HG03280 (cell line): ENCODE measurements around the gene CIITA.
"Not testable (repeated sequence)": the region's sequence is repeated elsewhere in the genome, so short reads cannot be mapped to it uniquely, and the experiment has no call there.

Source experiments
- ATAC-seq: cut with Tn5 transposase; IDR thresholded peaks from one replicate; pipeline ENCODE4 v1.9.1; 2021; ENCODE audit warnings: mild to moderate bottlenecking, moderate library complexity; ENCODE audit not compliant: unreplicated experiment

Gene CIITA

GRCh38 chr16:10919003-10919351 lies 42.0 kb downstream of the CIITA start:
- ATAC-seq = no peak

- no peak for ATAC-seq
Measured at GRCh38 chr16:10920726-10921427, 43.9 kb downstream of the CIITA start.

GRCh38 chr16:10921536-10922327 lies 44.7 kb downstream of the CIITA start:
- no peak for ATAC-seq

GRCh38 chr16:10922328-10923145 lies 45.5 kb downstream of the CIITA start:
- no peak for ATAC-seq

- no peak for ATAC-seq
Measured at GRCh38 chr16:10923146-10923649, 46.2 kb downstream of the CIITA start.

- no peak for ATAC-seq
Measured at GRCh38 chr16:10923650-10924214, 46.7 kb downstream of the CIITA start.

- ATAC-seq = not testable (repeated sequence)
Measured at GRCh38 chr16:10925285-10925684, 48.3 kb downstream of the CIITA start.

- no peak for ATAC-seq
Measured at GRCh38 chr16:10926094-10926493, 49.1 kb downstream of the CIITA start.

- ATAC-seq = no peak
Measured at GRCh38 chr16:10926867-10927266, 49.9 kb downstream of the CIITA start.

GRCh38 chr16:10927497-10928112 lies 50.6 kb downstream of the CIITA start:
- ATAC-seq = no peak

- not testable (repeated sequence) for ATAC-seq
Measured at GRCh38 chr16:10929097-10929496, 52.1 kb downstream of the CIITA start.

- ATAC-seq = no peak
Measured at GRCh38 chr16:10929853-10930754, 53.1 kb downstream of the CIITA start.

GRCh38 chr16:10930755-10931093 lies 53.7 kb downstream of the CIITA start:
- no peak for ATAC-seq

- no peak for ATAC-seq
Measured at GRCh38 chr16:10931134-10931533, 54.1 kb downstream of the CIITA start.

GRCh38 chr16:10931977-10932632 lies 55.1 kb downstream of the CIITA start:
- no peak for ATAC-seq

- ATAC-seq = no peak
Measured at GRCh38 chr16:10932959-10933710, 56.1 kb downstream of the CIITA start.

- ATAC-seq = no peak
Measured at GRCh38 chr16:10933865-10934264, 56.9 kb downstream of the CIITA start.

GRCh38 chr16:10934325-10935107 lies 57.5 kb downstream of the CIITA start:
- no peak for ATAC-seq
